Suprapubic skin (tissue), 4 donors: ENCODE data around the gene SEMA5A. TPM values are rescaled to one million over a fixed set of nuclear protein-coding genes. Genes with fewer than 3 reads are reported as not detected.

Source experiments
- DNase-seq, 2 donors: peaks; one replicate each; pipeline ENCODE4 v3.0.0-alpha.2; 2019; ENCODE audit warnings: low spot score in 2 of 2
- H3K27ac ChIP-seq: fragments of 200-600 bp; sonication (generic); one replicate; pipeline ENCODE4 v1.5.1; 2019
- H3K27me3 ChIP-seq: fragments of 200-600 bp; sonication (generic); one replicate; pipeline ENCODE4 v1.5.1; 2019
- H3K36me3 ChIP-seq: fragments of 200-600 bp; sonication (generic); one replicate; pipeline ENCODE4 v1.5.1; 2019
- H3K4me1 ChIP-seq: fragments of 200-600 bp; sonication (generic); one replicate; pipeline ENCODE4 v1.5.1; 2019
- H3K4me3 ChIP-seq: fragments of 200-600 bp; sonication (generic); one replicate; pipeline ENCODE4 v1.5.1; 2019; ENCODE audit warnings: mild to moderate bottlenecking
- H3K9me3 ChIP-seq: fragments of 200-600 bp; sonication (generic); one replicate; pipeline ENCODE4 v1.5.1; 2019
- EP300 ChIP-seq: sonication (generic); formaldehyde crosslinking; IDR thresholded peaks from one replicate; pipeline ENCODE4 v1.6.1; 2017; ENCODE audit warnings: antibody characterized with exemption
- POLR2A ChIP-seq, 2 donors: fragments of 450-650 bp; IDR thresholded peaks; one replicate each; pipeline ENCODE4 v1.6.1; 2017; ENCODE audit warnings: antibody characterized with exemption in 2 of 2, mild to moderate bottlenecking in 2 of 2, moderate library complexity in 2 of 2
- POLR2AphosphoS5 ChIP-seq, 3 donors: sonication (generic); formaldehyde crosslinking; IDR thresholded peaks; one replicate each; pipeline ENCODE4 v1.6.1; 2017; ENCODE audit warnings: antibody characterized with exemption in 3 of 3
- WGBS: methylation state at CpG from one replicate; pipeline ENCODE4 v1.1.5; 2018; 5-methylcytosine and 5-hydroxymethylcytosine counted together
- total RNA-seq, 4 donors: library from RNA; depleted of rRNA; stranded (reverse); fragments of >200 nt; gene quantifications; one replicate each; pipeline ENCODE4 v1.1.0, GENCODE V29; 2016
- TF ChIP-seq, protein P1 (sequence below), 2 donors: fragments of 200-600 bp in 1 of 2; fragments of 450-650 bp in 1 of 2; sonication (generic) in 1 of 2; IDR thresholded peaks; one replicate each; pipeline ENCODE4 v1.5.1; 2016 to 2019; ENCODE audit warnings: antibody characterized with exemption in 2 of 2, mild to moderate bottlenecking in 1 of 2, moderate library complexity in 1 of 2

Gene SEMA5A
- total RNA-seq, 4 donors from 2014 or later, result 14.5 to 31.7 (median 23.4) TPM

DNA sequence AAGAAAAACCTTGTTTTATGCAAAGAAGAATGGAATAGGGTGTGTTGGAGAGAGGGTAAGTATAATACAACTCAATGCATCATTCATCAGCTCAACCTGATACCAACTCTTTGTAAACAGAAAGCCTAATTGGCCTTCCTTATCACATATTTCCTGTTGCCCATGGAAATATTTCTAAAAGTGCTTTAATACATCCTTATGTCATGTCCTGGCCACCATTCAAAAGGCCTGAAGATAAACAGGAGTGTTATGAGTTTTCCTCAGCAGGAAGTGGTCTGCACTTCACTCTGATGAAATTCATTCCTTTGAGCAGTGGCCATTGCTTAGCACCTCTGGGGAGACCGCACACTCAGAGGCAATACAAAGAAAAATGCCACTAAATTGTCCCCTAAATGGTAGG is 511.2 kb downstream of the SEMA5A start:
- Histone ChIP-seq H3K27ac (no peak overlapping the region), H3K27me3 (no peaks in the 10 kb centered on the region), H3K36me3 (peaks cover 2% of the 10 kb centered on the region), H3K9me3 (no peaks in the 10 kb centered on the region), H3K4me3 (no peak overlapping the region), H3K4me1 (no peaks in the 10 kb centered on the region)
- no peak for DNase-seq
- TF ChIP-seq EP300, result no peak
- TF ChIP-seq, protein P1, sequence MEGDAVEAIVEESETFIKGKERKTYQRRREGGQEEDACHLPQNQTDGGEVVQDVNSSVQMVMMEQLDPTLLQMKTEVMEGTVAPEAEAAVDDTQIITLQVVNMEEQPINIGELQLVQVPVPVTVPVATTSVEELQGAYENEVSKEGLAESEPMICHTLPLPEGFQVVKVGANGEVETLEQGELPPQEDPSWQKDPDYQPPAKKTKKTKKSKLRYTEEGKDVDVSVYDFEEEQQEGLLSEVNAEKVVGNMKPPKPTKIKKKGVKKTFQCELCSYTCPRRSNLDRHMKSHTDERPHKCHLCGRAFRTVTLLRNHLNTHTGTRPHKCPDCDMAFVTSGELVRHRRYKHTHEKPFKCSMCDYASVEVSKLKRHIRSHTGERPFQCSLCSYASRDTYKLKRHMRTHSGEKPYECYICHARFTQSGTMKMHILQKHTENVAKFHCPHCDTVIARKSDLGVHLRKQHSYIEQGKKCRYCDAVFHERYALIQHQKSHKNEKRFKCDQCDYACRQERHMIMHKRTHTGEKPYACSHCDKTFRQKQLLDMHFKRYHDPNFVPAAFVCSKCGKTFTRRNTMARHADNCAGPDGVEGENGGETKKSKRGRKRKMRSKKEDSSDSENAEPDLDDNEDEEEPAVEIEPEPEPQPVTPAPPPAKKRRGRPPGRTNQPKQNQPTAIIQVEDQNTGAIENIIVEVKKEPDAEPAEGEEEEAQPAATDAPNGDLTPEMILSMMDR (IDR thresholded peaks at IDR 0.05), result no peak
- 92% methylated on average over 1 of the region's 1 CpG for WGBS

GRCh38 chr5:9033524-9033923 is 512.4 kb downstream of the SEMA5A start:
- no peak overlapping the region for H3K27ac ChIP-seq
- H3K4me1 ChIP-seq, result no peaks in the 10 kb centered on the region
- H3K9me3 ChIP-seq, result no peaks in the 10 kb centered on the region
- no peak overlapping the region for H3K4me3 ChIP-seq
- 67% methylated on average over 1 of the region's 1 CpG for WGBS
- H3K27me3 ChIP-seq, result no peaks in the 10 kb centered on the region
- TF ChIP-seq, protein P1 (IDR thresholded peaks at IDR 0.05), result no peak
- TF ChIP-seq POLR2AphosphoS5 (IDR thresholded peaks at IDR 0.05) (no peak), POLR2A (IDR thresholded peaks at IDR 0.05) (no peak), EP300 (no peak)
- no peak for DNase-seq
- H3K36me3 ChIP-seq, result no peaks in the 10 kb centered on the region

GRCh38 chr5:9025942-9026341 is 519.9 kb downstream of the SEMA5A start:
- no peak overlapping the region for H3K27ac ChIP-seq
- TF ChIP-seq EP300 (no peak), POLR2AphosphoS5 (IDR thresholded peaks at IDR 0.05) (no peak), POLR2A (IDR thresholded peaks at IDR 0.05) (no peak)
- TF ChIP-seq, protein P1 (IDR thresholded peaks at IDR 0.05), result no peak
- no peak overlapping the region for H3K4me3 ChIP-seq

GRCh38 chr5:9020996-9021395 is 524.9 kb downstream of the SEMA5A start:
- Histone ChIP-seq H3K4me3 (no peak overlapping the region), H3K27me3 (no peaks in the 10 kb centered on the region), H3K36me3 (no peaks in the 10 kb centered on the region), H3K9me3 (peaks cover 5% of the 10 kb centered on the region), H3K27ac (no peak overlapping the region), H3K4me1 (no peaks in the 10 kb centered on the region)
- DNase-seq, result no peak
- TF ChIP-seq, protein P1 (IDR thresholded peaks at IDR 0.05), result no peak
- TF ChIP-seq POLR2A (IDR thresholded peaks at IDR 0.05) (no peak), EP300 (no peak), POLR2AphosphoS5 (IDR thresholded peaks at IDR 0.05) (no peak)
- WGBS, result 66% methylated on average over 1 of the region's 1 CpG

More at GRCh38 chr5:9025942-9026341, 519.9 kb downstream of the SEMA5A start:
- no peak for DNase-seq
- Histone ChIP-seq H3K9me3 (peaks cover 5% of the 10 kb centered on the region), H3K27me3 (no peaks in the 10 kb centered on the region), H3K4me1 (no peaks in the 10 kb centered on the region), H3K36me3 (no peaks in the 10 kb centered on the region)

DNA sequence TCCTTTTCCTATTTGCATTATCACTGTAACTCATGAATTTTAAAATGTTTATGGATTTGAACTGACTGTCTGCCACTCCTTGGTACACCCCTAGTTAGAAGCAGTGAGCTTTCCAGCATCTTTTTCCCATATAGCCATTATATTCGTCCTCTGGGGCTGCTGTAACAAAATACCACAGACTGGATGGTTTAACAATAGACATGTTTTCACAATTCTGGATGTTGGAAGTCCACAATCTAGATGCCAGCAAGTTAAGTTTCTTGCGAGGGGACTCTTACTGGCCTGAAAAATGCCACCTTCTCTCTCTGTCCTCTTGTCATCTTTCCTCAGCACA is 530.0 kb downstream of the SEMA5A start:
- 41% methylated on average over 2 of the region's 2 CpGs for WGBS

More for the DNA sequence above, 530.0 kb downstream of the SEMA5A start:
- Histone ChIP-seq H3K27ac (no peak overlapping the region), H3K9me3 (no peaks in the 10 kb centered on the region), H3K27me3 (no peaks in the 10 kb centered on the region), H3K4me3 (no peak overlapping the region), H3K4me1 (no peaks in the 10 kb centered on the region), H3K36me3 (no peaks in the 10 kb centered on the region)
- DNase-seq, result no peak
- TF ChIP-seq POLR2AphosphoS5 (IDR thresholded peaks at IDR 0.05) (no peak), POLR2A (IDR thresholded peaks at IDR 0.05) (no peak), EP300 (no peak)
- TF ChIP-seq, protein P1 (IDR thresholded peaks at IDR 0.05), result no peak
